Activated CD4-positive, alpha-beta T cell treated with anti-CD3 and anti-CD28 coated beads, Interleukin-2, amount 50 U/mL, for 16 hours (primary cell): ENCODE data around the gene PCMTD2.

Experiments
- DNase-seq: peaks from one replicate; pipeline ENCODE4 v3.0.0-alpha.2; 2020

The PCMTD2 gene

GRCh38 chr20:64239449-64240242, 15.9 kb upstream of the PCMTD2 start:
- no peak for DNase-seq

GRCh38 chr20:64240243-64241015, 15.1 kb upstream of the PCMTD2 start:
- DNase-seq = no peak

- no peak for DNase-seq
These were observed 14.5 kb upstream of the PCMTD2 start for GRCh38 chr20:64241061-64241460.

GRCh38 chr20:64242003-64242796, 13.3 kb upstream of the PCMTD2 start:
- no peak for DNase-seq

- no peak for DNase-seq
These were observed 12.6 kb upstream of the PCMTD2 start for GRCh38 chr20:64242797-64243475.

- no peak for DNase-seq
These were observed 11.2 kb upstream of the PCMTD2 start for GRCh38 chr20:64244281-64244805.

GRCh38 chr20:64244870-64245603, 10.5 kb upstream of the PCMTD2 start:
- DNase-seq = no peak

- no peak for DNase-seq
These were observed 9.6 kb upstream of the PCMTD2 start for GRCh38 chr20:64245746-64246595.

GRCh38 chr20:64246616-64247306, 8.8 kb upstream of the PCMTD2 start:
- no peak for DNase-seq

- no peak for DNase-seq
These were observed 8.3 kb upstream of the PCMTD2 start for GRCh38 chr20:64247307-64247618.

- no peak for DNase-seq
These were observed 7.3 kb upstream of the PCMTD2 start for GRCh38 chr20:64247970-64248841.

GRCh38 chr20:64250027-64250426, 5.5 kb upstream of the PCMTD2 start:
- DNase-seq = no peak

GRCh38 chr20:64253000-64253383, 2.6 kb upstream of the PCMTD2 start:
- DNase-seq = no peak

- no peak for DNase-seq
These were observed 2.1 kb upstream of the PCMTD2 start for GRCh38 chr20:64253443-64253842.

- no peak for DNase-seq
These were observed 1.4 kb upstream of the PCMTD2 start for GRCh38 chr20:64254156-64254555.

- DNase-seq = no peak
These were observed 782 bp upstream of the PCMTD2 start for GRCh38 chr20:64254571-64255360.

- DNase-seq = no peak
These were observed 861 bp downstream of the PCMTD2 start for GRCh38 chr20:64256282-64256935.
